ENCODE measurements around the gene RABGAP1. TPM values are rescaled to one million over a fixed set of nuclear protein-coding genes. Genes with fewer than 3 reads are reported as not detected.
"Not testable (repeated sequence)": the region's sequence is repeated elsewhere in the genome, so short reads cannot be mapped to it uniquely, and the experiment has no call there.

RABGAP1 gene
- total RNA-seq, 2 experiments from 2014 or later = 19.8 to 22.0 TPM

DNA sequence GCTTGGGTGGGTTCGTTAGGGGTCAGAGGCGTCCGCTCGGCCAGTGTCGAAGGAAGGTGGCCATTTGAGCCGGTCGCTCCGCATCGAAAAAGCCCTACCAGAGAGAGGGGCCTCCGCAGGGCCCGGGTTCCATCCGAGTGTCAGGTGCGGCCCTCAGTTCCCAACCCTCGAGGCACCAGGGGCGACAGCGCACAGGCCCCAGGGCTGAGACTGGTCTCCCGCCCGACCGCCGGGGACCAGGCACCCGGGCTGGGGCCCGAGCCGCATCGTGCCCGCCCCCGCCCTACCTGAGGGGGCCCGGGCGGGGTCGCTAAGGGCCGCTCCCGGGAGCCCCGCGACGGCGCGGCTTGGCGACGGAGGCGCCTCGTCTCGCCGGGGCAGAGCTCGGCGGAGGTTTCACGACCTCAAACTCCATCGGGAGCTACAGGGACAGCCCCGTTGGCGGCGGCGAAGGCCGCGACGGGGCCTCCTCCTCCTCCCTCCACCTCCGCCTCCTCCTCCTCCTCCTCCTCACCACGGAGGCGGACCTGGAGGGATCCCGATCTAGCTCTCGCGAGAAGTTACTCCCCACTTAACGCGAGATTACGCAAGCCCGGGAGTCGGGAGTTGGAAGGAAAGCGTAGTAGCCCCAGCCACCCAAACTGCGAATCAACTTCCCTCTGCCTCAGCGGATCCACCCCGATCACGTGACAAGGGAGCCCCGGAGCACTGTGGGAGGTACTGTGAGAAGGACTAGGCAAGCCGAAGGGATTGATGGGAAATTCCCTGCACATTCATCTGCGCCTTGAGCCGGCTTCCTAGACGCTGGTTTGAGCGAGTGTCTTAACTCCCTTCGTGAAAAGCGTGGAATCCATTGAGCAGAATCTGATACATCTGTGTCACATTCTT lies 35.8 kb upstream of the RABGAP1 start, which contains the start of gene RC3H2:
TSS of gene RC3H2 (minus strand) at position 537 of the 888 bp plus-strand sequence. CDS start 7,850 bp downstream, outside the sequence.
- TF ChIP-seq, protein P1, sequence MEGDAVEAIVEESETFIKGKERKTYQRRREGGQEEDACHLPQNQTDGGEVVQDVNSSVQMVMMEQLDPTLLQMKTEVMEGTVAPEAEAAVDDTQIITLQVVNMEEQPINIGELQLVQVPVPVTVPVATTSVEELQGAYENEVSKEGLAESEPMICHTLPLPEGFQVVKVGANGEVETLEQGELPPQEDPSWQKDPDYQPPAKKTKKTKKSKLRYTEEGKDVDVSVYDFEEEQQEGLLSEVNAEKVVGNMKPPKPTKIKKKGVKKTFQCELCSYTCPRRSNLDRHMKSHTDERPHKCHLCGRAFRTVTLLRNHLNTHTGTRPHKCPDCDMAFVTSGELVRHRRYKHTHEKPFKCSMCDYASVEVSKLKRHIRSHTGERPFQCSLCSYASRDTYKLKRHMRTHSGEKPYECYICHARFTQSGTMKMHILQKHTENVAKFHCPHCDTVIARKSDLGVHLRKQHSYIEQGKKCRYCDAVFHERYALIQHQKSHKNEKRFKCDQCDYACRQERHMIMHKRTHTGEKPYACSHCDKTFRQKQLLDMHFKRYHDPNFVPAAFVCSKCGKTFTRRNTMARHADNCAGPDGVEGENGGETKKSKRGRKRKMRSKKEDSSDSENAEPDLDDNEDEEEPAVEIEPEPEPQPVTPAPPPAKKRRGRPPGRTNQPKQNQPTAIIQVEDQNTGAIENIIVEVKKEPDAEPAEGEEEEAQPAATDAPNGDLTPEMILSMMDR (IDR thresholded peaks at IDR 0.05) = no peak
- ATAC-seq (peak; percentile 94), DNase-seq (peak; percentile 98)
- Mint-ChIP-seq H3K36me3 (ENCODE audit: low read depth) (peaks cover 13% of the 10 kb centered on the region), H3K9me3 (no peaks in the 10 kb centered on the region), H3K27me3 (no peaks in the 10 kb centered on the region), H3K4me3 (peak within 1 kb of the TSS; percentile 94), H3K4me1 (ENCODE audit: low read depth) (peaks cover 16% of the 10 kb centered on the region), H3K27ac (peak within 1 kb of the TSS; percentile 97)
- CTCF ChIA-PET = interaction anchor here (1.3 to 1.5 kb wide), 2 partner anchors 8 to 32 kb away, joined by 3 to 6 read pairs; partner anchors contain the start of gene ZBTB6
- POLR2A ChIA-PET = interaction anchor here (0.6 to 2.3 kb wide), 10 partner anchors 8 to 1978 kb away, joined by 3 to 17 read pairs (median 4); partner anchors contain the start of genes RABGAP1, TRAF1 and ZBTB6
- intact Hi-C loops (cut with micrococcal nuclease) = no loop called here

- intact Hi-C loops (cut with micrococcal nuclease) = not testable (repeated sequence)
Measured at GRCh38 chr9:122906122-122906521, 34.7 kb upstream of the RABGAP1 start.

GRCh38 chr9:122912671-122912963 lies 28.2 kb upstream of the RABGAP1 start:
- CTCF ChIA-PET = interaction anchor here (0.6 to 1.3 kb wide), 3 partner anchors 9 to 28 kb away, joined by 3 to 6 read pairs (median 4); partner anchors contain the start of gene RABGAP1
- POLR2A ChIA-PET = interaction anchor here (0.7 to 2.2 kb wide), 9 partner anchors 8 to 38 kb away, joined by 3 to 17 read pairs (median 4); partner anchors contain the start of genes RABGAP1, RC3H2 and ZBTB26
- Mint-ChIP-seq H3K4me1 (ENCODE audit: low read depth) (peaks cover 36% of the 10 kb centered on the region), H3K36me3 (ENCODE audit: low read depth) (peaks cover 25% of the 10 kb centered on the region), H3K27ac (peak overlapping the region; percentile 96), H3K9me3 (no peaks in the 10 kb centered on the region), H3K27me3 (no peaks in the 10 kb centered on the region), H3K4me3 (peak overlapping the region; percentile 98)
- ATAC-seq = no peak
- no peak for DNase-seq
- intact Hi-C loops (cut with micrococcal nuclease) = no loop called here
- TF ChIP-seq, protein P1 (IDR thresholded peaks at IDR 0.05) = no peak

More at GRCh38 chr9:122906122-122906521, 34.7 kb upstream of the RABGAP1 start:
- ATAC-seq, H3K4me3 Mint-ChIP-seq, CTCF ChIA-PET, H3K27me3 Mint-ChIP-seq, H3K27ac Mint-ChIP-seq, H3K9me3 Mint-ChIP-seq, DNase-seq, POLR2A ChIA-PET: not testable (repeated sequence)
- H3K36me3 Mint-ChIP-seq (ENCODE audit: low read depth) = peaks cover 21% of the 10 kb centered on the region
- peaks cover 21% of the 10 kb centered on the region for H3K4me1 Mint-ChIP-seq (ENCODE audit: low read depth)

- TF ChIP-seq, protein P1 (IDR thresholded peaks at IDR 0.05) = no peak
- POLR2A ChIA-PET = interaction anchor here (0.7 to 2.2 kb wide), 12 partner anchors 8 to 56 kb away, joined by 3 to 17 read pairs (median 4); partner anchors contain the start of genes RABGAP1, RC3H2 and ZBTB26
- ATAC-seq (peak; percentile 96), DNase-seq (peak; percentile 86)
- intact Hi-C loops (cut with micrococcal nuclease) = no loop called here
- peak within 1 kb of the TSS; percentile 98 for H3K4me3 Mint-ChIP-seq
- CTCF ChIA-PET = interaction anchor here (0.6 to 1.3 kb wide), 3 partner anchors 9 to 28 kb away, joined by 3 to 6 read pairs (median 4); partner anchors contain the start of gene RABGAP1
- peaks cover 33% of the 10 kb centered on the region for H3K4me1 Mint-ChIP-seq (ENCODE audit: low read depth)
- no peaks in the 10 kb centered on the region for H3K27me3 Mint-ChIP-seq
- H3K36me3 Mint-ChIP-seq (ENCODE audit: low read depth) = peaks cover 24% of the 10 kb centered on the region
- peak within 1 kb of the TSS; percentile 96 for H3K27ac Mint-ChIP-seq
- H3K9me3 Mint-ChIP-seq = no peaks in the 10 kb centered on the region
Measured at GRCh38 chr9:122912964-122913673, 27.7 kb upstream of the RABGAP1 start, which contains the start of gene ZBTB6. Gene ZBTB6, minus strand, starts transcription at chr9:122913323. Its CDS starts 1,251 bp downstream, at chr9:122912072.

- CTCF ChIA-PET = no interaction called here
- ATAC-seq (no peak), DNase-seq (no peak)
- POLR2A ChIA-PET = no interaction called here
- no peak overlapping the region for H3K4me3 Mint-ChIP-seq
- H3K36me3 Mint-ChIP-seq (ENCODE audit: low read depth) = peaks cover 1% of the 10 kb centered on the region
- intact Hi-C loops (cut with micrococcal nuclease) = no loop called here
- TF ChIP-seq, protein P1 (IDR thresholded peaks at IDR 0.05) = no peak
- no peaks in the 10 kb centered on the region for H3K27me3 Mint-ChIP-seq
- H3K9me3 Mint-ChIP-seq = no peaks in the 10 kb centered on the region
- H3K27ac Mint-ChIP-seq = no peak overlapping the region
- H3K4me1 Mint-ChIP-seq (ENCODE audit: low read depth) = peaks cover 3% of the 10 kb centered on the region
Measured at GRCh38 chr9:122918310-122918709, 22.5 kb upstream of the RABGAP1 start.
